Mucosa of stomach (tissue), 1 donor: Measurements from ENCODE around the gene TOMM40L.

ENCODE experiments used
- H3K27me3 ChIP-seq: one replicate; pipeline ENCODE4 v1.7.0; 2013; ENCODE audit warnings: mild to moderate bottlenecking, low read length; ENCODE audit not compliant: control insufficient read depth, insufficient read depth
- H3K36me3 ChIP-seq: one replicate; pipeline ENCODE4 v1.7.0; 2013; ENCODE audit warnings: low read length; ENCODE audit not compliant: control insufficient read depth, insufficient read depth
- H3K4me1 ChIP-seq: one replicate; pipeline ENCODE4 v1.7.0; 2013; ENCODE audit warnings: mild to moderate bottlenecking, low read length; ENCODE audit not compliant: control insufficient read depth, insufficient read depth
- H3K4me3 ChIP-seq: one replicate; pipeline ENCODE4 v1.7.0; 2013; ENCODE audit warnings: low read length
- H3K9ac ChIP-seq: one replicate; pipeline ENCODE4 v1.7.0; 2013; ENCODE audit warnings: mild to moderate bottlenecking, low read length, moderate library complexity
- H3K9me3 ChIP-seq: one replicate; pipeline ENCODE4 v1.7.0; 2013; ENCODE audit warnings: mild to moderate bottlenecking, low read length, moderate library complexity; ENCODE audit not compliant: control insufficient read depth
- donor health status: Pancreatic carcinoma.

The TOMM40L gene

DNA sequence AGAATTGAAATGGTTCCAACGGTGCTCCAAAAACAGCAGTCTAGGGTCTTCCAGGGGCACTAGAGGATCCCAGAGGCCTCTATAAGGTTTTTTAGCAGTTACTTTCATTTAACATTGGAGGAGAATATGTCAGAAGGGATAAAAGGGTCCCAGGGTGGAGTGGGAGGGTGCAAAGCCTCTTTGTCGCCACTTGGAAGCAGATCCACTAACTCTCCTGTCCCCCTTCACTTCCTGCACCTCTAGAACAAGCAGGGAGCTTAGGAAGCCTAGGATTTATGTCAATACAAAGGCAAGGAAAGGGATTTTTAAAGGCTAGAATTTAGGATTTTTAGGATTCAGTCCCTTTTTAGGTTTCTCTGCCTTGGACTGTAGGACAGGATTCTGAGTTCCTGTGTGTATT, 41.0 kb downstream of the TOMM40L start:
- no peak overlapping the region for H3K9ac ChIP-seq
- H3K4me1 ChIP-seq: no peaks in the 10 kb centered on the region
- no peaks in the 10 kb centered on the region for H3K36me3 ChIP-seq
- H3K27me3 ChIP-seq: no peaks in the 10 kb centered on the region
- H3K4me3 ChIP-seq: no peak overlapping the region
- H3K9me3 ChIP-seq: no peaks in the 10 kb centered on the region

DNA sequence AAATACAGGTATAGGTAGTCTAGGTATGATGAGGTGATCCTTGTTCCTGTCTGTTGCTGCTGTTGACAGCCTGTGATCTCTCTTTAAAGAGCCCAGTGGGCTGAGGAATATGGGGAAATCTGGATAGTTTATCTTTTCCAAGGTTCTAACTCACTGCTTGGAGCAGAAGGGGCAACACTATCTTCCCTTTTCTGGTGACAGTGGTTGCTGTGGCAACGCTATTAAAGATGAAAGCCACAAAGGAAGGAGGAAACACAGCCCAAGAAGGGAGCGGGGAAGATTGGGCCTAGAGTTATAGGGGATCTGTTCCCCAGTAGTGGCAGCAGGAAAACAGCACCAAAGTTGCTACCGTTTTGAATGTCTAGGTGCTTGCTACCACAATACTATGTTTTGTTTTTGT, 41.5 kb downstream of the TOMM40L start:
- Histone ChIP-seq H3K9me3 (no peaks in the 10 kb centered on the region), H3K4me3 (no peak overlapping the region), H3K36me3 (no peaks in the 10 kb centered on the region), H3K9ac (no peak overlapping the region), H3K4me1 (no peaks in the 10 kb centered on the region), H3K27me3 (no peaks in the 10 kb centered on the region)

DNA sequence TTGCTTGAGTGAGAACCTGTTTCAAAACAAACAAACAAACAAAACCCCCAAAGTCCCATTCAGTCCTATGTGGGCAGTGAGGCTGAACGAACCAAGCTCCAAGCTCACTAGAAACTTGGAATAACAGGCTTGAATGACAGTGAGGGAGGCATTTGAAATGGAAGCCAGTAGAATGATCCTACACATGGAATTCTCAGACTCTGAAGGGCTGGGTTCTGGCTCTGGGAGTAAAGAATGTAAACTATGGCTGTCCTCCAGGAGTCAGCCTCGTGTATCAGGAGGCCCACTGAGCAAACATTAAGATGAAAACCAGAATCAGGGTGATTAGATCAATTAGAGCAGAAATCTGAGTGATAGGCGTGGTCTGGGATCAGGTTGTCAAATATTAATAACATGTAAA, 47.5 kb downstream of the TOMM40L start:
- Histone ChIP-seq H3K36me3 (no peaks in the 10 kb centered on the region), H3K9me3 (no peaks in the 10 kb centered on the region)

DNA sequence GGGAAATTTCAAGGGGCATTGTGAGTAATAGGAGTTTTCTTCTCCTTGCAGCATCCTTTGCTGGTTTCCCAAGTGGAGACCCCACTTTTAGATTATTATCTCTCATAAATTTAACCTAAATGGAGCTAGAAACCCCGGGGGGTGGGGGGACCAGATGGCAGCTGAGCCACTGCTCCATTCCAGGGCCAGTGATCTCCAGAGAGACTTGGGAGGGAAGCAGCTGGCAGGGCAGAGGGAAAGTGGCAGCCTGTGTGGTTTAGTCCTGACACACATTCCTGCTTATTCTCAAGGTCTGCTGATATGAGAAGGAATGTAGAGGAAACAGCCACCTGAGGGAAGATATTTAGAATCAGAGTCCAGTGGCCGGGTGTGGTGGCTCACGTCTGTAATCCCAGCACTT, 49.0 kb downstream of the TOMM40L start:
- Histone ChIP-seq H3K9me3 (no peaks in the 10 kb centered on the region), H3K9ac (no peak overlapping the region), H3K36me3 (no peaks in the 10 kb centered on the region), H3K27me3 (no peaks in the 10 kb centered on the region), H3K4me3 (no peak overlapping the region), H3K4me1 (no peaks in the 10 kb centered on the region)

More for the DNA sequence above, 47.5 kb downstream of the TOMM40L start:
- H3K4me1 ChIP-seq: no peaks in the 10 kb centered on the region
- no peaks in the 10 kb centered on the region for H3K27me3 ChIP-seq
- no peak overlapping the region for H3K4me3 ChIP-seq
- H3K9ac ChIP-seq: no peak overlapping the region
